Measurements from ENCODE around the gene STX8. TPM values are rescaled to one million over a fixed set of nuclear protein-coding genes. Genes with fewer than 3 reads are reported as not detected.

STX8 gene
- total RNA-seq, 1 experiment from 2014 or later = 38.8 TPM

DNA sequence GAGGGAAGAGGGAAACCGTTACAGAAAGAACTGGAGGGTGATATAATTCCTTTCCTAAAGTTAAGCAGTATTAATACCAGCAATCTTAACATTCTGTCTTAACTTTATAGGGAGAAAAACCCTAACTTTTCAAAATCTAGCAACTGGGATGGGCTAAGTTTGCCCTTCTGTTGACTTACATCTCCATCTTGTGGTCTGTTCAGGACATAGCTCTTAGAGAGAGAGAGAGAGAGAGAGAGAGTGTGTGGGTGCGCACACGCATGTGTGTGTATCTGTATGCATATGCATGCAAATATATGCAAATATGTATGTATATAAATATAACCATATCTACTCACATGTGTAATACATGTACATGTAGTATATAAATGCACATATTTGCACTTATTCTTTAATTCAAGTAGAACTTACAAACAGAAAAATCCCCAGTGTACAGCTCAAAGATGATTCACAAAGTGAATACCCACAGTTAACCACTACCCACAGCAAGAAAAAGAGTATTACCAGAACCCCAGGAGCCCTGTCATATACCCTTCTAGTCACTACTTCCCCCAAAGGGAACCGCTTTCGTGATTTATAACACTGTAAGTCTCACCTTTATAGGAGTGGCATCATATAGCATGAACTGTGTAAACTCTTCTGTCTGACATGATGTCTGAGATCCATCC, 46.5 kb downstream of the STX8 start:
- RAD21 ChIA-PET (ENCODE audit: low non-redundant PET in 1 of 2, low total read pairs in 2 of 2, uncharacterized antibody in 2 of 2, unreplicated experiment in 2 of 2) = interaction anchor here in 1 of 2 experiments (0.7 kb wide), 1 partner anchor 1146 kb away, joined by 4 read pairs; no protein-coding TSS in a partner anchor
- POLR2A ChIA-PET = no interaction called here
- H3K36me3 ChIP-seq (ENCODE audit: control insufficient read depth in 1 of 2, insufficient read depth in 2 of 2, low read length in 2 of 2) = no peaks in the 10 kb centered on the region
- no peaks in the 10 kb centered on the region for H3K4me1 ChIP-seq (ENCODE audit: control insufficient read depth in 1 of 2, insufficient read depth in 2 of 2, low read length in 2 of 2)
- no peaks in the 10 kb centered on the region for H3K27me3 ChIP-seq (ENCODE audit: insufficient read depth, low read length)
- H3K9me2 ChIP-seq (ENCODE audit: insufficient read depth) = no peaks in the 10 kb centered on the region
- TF ChIP-seq, protein P1, sequence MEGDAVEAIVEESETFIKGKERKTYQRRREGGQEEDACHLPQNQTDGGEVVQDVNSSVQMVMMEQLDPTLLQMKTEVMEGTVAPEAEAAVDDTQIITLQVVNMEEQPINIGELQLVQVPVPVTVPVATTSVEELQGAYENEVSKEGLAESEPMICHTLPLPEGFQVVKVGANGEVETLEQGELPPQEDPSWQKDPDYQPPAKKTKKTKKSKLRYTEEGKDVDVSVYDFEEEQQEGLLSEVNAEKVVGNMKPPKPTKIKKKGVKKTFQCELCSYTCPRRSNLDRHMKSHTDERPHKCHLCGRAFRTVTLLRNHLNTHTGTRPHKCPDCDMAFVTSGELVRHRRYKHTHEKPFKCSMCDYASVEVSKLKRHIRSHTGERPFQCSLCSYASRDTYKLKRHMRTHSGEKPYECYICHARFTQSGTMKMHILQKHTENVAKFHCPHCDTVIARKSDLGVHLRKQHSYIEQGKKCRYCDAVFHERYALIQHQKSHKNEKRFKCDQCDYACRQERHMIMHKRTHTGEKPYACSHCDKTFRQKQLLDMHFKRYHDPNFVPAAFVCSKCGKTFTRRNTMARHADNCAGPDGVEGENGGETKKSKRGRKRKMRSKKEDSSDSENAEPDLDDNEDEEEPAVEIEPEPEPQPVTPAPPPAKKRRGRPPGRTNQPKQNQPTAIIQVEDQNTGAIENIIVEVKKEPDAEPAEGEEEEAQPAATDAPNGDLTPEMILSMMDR (IDR thresholded peaks at IDR 0.05 in 2 of 3, conservative IDR thresholded peaks at IDR 0.05 in 1 of 3; ENCODE audit: borderline replicate concordance in 1 of 3, insufficient read depth in 1 of 3, low read depth in 2 of 3, low read length in 2 of 3) = peak; percentile 34 to 58 (median 54); a peak in 5 of 6 replicates
- no peak for TF ChIP-seq SIN3A (IDR thresholded peaks at IDR 0.05; ENCODE audit: low read depth)
- TF ChIP-seq, protein P2, sequence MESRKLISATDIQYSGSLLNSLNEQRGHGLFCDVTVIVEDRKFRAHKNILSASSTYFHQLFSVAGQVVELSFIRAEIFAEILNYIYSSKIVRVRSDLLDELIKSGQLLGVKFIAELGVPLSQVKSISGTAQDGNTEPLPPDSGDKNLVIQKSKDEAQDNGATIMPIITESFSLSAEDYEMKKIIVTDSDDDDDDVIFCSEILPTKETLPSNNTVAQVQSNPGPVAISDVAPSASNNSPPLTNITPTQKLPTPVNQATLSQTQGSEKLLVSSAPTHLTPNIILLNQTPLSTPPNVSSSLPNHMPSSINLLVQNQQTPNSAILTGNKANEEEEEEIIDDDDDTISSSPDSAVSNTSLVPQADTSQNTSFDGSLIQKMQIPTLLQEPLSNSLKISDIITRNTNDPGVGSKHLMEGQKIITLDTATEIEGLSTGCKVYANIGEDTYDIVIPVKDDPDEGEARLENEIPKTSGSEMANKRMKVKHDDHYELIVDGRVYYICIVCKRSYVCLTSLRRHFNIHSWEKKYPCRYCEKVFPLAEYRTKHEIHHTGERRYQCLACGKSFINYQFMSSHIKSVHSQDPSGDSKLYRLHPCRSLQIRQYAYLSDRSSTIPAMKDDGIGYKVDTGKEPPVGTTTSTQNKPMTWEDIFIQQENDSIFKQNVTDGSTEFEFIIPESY (IDR thresholded peaks at IDR 0.05; ENCODE audit: extremely low read depth, insufficient replicate concordance, low read length) = no peak
- TF ChIP-seq SRF (IDR thresholded peaks at IDR 0.05; ENCODE audit: low read depth) = no peak
- TF ChIP-seq POLR2A (IDR thresholded peaks at IDR 0.05; ENCODE audit: borderline replicate concordance, extremely low read depth, insufficient read depth, insufficient read length) = no peak
- no peak for TF ChIP-seq JUND (IDR thresholded peaks at IDR 0.05)
- peak; percentile 63 for TF ChIP-seq RAD21 (IDR thresholded peaks at IDR 0.05; ENCODE audit: low read depth)
- ATAC-seq (peak; percentile 70), DNase-seq (ENCODE audit: low read depth, low spot score) (no peak)
- intact Hi-C loops (cut with micrococcal nuclease) = loop anchor here (10.0 kb wide), 1 partner anchor 634 kb away; no protein-coding TSS in a partner anchor
- no peak overlapping the region for H3K4me3 ChIP-seq (replicated peaks in 1 of 2; ENCODE audit: low read depth in 1 of 2, low read length in 2 of 2)
- H3K9ac ChIP-seq (ENCODE audit: low read length) = no peak overlapping the region
- H3K79me2 ChIP-seq (ENCODE audit: insufficient read depth, low read length) = no peaks in the 10 kb centered on the region
- no peak overlapping the region for H3K27ac ChIP-seq (ENCODE audit: low read depth, low read length)
- no peaks in the 10 kb centered on the region for H3K9me3 ChIP-seq (ENCODE audit: control insufficient read depth in 1 of 2, insufficient read depth in 1 of 2, low read depth in 1 of 2, low read length in 2 of 2)
- no peaks in the 10 kb centered on the region for H4K20me1 ChIP-seq (ENCODE audit: insufficient read depth)
- no peak overlapping the region for H2AFZ ChIP-seq (ENCODE audit: low read depth, low read length, poor library complexity, severe bottlenecking)
- CTCF ChIA-PET = interaction anchor here (0.7 to 1.0 kb wide), 5 partner anchors 13 to 783 kb away, joined by 3 read pairs; no protein-coding TSS in a partner anchor
- H3K4me2 ChIP-seq (ENCODE audit: low read length) = no peak overlapping the region
- no TSS peak for BruUV-seq (replicated peaks)
